Measurements from ENCODE around the gene APBA3.
A peak's percentile ranks its signal among the peaks of the same experiment; 100 is the strongest.

Gene APBA3

GRCh38 chr19:3712663-3713611 is 48.6 kb downstream of the APBA3 start (continued):
- TF ChIP-seq PBX3 (CRISPR knock-in tag; IDR thresholded peaks at IDR 0.05) (no peak), ZNF324 (tag by site-specific recombination; IDR thresholded peaks at IDR 0.05) (no peak), TRIM28 (IDR thresholded peaks at IDR 0.05; ENCODE audit: borderline replicate concordance, low read length) (no peak), ZNF416 (tag by site-specific recombination; IDR thresholded peaks at IDR 0.05) (no peak), GLIS2 (tag by site-specific recombination; IDR thresholded peaks at IDR 0.05) (0 out of 2 replicates have a peak, but pooled peaks have one; percentile 25), ZIC2 (tag by site-specific recombination; IDR thresholded peaks at IDR 0.05) (peak; percentile 70), ZBTB21 (tag by site-specific recombination; IDR thresholded peaks at IDR 0.05) (no peak), ZNF391 (tag by site-specific recombination; IDR thresholded peaks at IDR 0.05; ENCODE audit: borderline replicate concordance, low read depth) (no peak), ZNF621 (tag by site-specific recombination; IDR thresholded peaks at IDR 0.05) (no peak), ZFP69B (tag by site-specific recombination; IDR thresholded peaks at IDR 0.05) (no peak)

- Histone ChIP-seq H3K4me1 (ENCODE audit: control insufficient read depth, insufficient read depth, low read length) (peaks cover 4% of the 10 kb centered on the region; the same call in 1 of the 2 replicates), H3K36me3 (ENCODE audit: control insufficient read depth in 2 of 2, insufficient read depth in 1 of 2, low read length in 2 of 2) (no peaks in the 10 kb centered on the region), H3K27ac (ENCODE audit: extremely low read depth, low read depth, low read length) (no peak overlapping the region), H3K4me3 (ENCODE audit: low read depth, low read length) (no peak overlapping the region), H3K9me3 (ENCODE audit: control insufficient read depth, insufficient read depth, low read depth, low read length) (no peaks in the 10 kb centered on the region)
- ChIA-PET POLR2A (interaction anchor here (0.7 to 0.8 kb wide), 2 partner anchors 19 to 275 kb away, joined by 3 read pairs; partner anchors contain the start of gene EEF2), CTCF (interaction anchor here (0.7 to 1.8 kb wide), 4 partner anchors 8 to 310 kb away, joined by 3 to 10 read pairs (median 4); partner anchors contain the start of gene PIP5K1C)
- TF ChIP-seq KLF1 (tag by site-specific recombination; IDR thresholded peaks at IDR 0.05) (peak; percentile 64), ZNF24 (tag by site-specific recombination; IDR thresholded peaks at IDR 0.05) (0 out of 2 replicates have a peak, but pooled peaks have one; percentile 47), WT1 (tag by site-specific recombination; IDR thresholded peaks at IDR 0.05) (peak; percentile 80), ZNF133 (tag by site-specific recombination; IDR thresholded peaks at IDR 0.05) (no peak), ZNF692 (tag by site-specific recombination; IDR thresholded peaks at IDR 0.05) (0 out of 2 replicates have a peak, but pooled peaks have one; percentile 42), ZNF664 (tag by site-specific recombination; IDR thresholded peaks at IDR 0.05) (peak; percentile 86), BCL11B (tag by site-specific recombination; IDR thresholded peaks at IDR 0.05; ENCODE audit: low read depth) (0 out of 2 replicates have a peak, but pooled peaks have one; percentile 30), ZBTB20 (tag by site-specific recombination; IDR thresholded peaks at IDR 0.05) (peak; percentile 90), ZNF629 (tag by site-specific recombination; IDR thresholded peaks at IDR 0.05) (peak; percentile 26; the same call in 1 of the 2 replicates), SALL2 (tag by site-specific recombination; IDR thresholded peaks at IDR 0.05; ENCODE audit: borderline replicate concordance) (no peak), ZNF76 (tag by site-specific recombination; IDR thresholded peaks at IDR 0.05; ENCODE audit: borderline replicate concordance, low read depth) (peak; percentile 36; the same call in 1 of the 2 replicates), ZNF792 (tag by site-specific recombination; IDR thresholded peaks at IDR 0.05) (peak; percentile 100), OSR2 (tag by site-specific recombination; IDR thresholded peaks at IDR 0.05) (peak; percentile 49; the same call in 1 of the 2 replicates), ZNF747 (tag by site-specific recombination; IDR thresholded peaks at IDR 0.05) (no peak), BCL11A (tag by site-specific recombination; IDR thresholded peaks at IDR 0.05; ENCODE audit: low read depth) (0 out of 2 replicates have a peak, but pooled peaks have one; percentile 15), ZNF558 (tag by site-specific recombination; IDR thresholded peaks at IDR 0.05) (no peak), ZBTB48 (tag by site-specific recombination; IDR thresholded peaks at IDR 0.05) (peak; percentile 78)
- TF ChIP-seq, protein P1, sequence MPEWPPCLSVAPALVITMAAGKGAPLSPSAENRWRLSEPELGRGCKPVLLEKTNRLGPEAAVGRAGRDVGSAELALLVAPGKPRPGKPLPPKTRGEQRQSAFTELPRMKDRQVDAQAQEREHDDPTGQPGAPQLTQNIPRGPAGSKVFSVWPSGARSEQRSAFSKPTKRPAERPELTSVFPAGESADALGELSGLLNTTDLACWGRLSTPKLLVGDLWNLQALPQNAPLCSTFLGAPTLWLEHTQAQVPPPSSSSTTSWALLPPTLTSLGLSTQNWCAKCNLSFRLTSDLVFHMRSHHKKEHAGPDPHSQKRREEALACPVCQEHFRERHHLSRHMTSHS (tag by site-specific recombination; IDR thresholded peaks at IDR 0.05), result no peak
- TF ChIP-seq, protein P2, sequence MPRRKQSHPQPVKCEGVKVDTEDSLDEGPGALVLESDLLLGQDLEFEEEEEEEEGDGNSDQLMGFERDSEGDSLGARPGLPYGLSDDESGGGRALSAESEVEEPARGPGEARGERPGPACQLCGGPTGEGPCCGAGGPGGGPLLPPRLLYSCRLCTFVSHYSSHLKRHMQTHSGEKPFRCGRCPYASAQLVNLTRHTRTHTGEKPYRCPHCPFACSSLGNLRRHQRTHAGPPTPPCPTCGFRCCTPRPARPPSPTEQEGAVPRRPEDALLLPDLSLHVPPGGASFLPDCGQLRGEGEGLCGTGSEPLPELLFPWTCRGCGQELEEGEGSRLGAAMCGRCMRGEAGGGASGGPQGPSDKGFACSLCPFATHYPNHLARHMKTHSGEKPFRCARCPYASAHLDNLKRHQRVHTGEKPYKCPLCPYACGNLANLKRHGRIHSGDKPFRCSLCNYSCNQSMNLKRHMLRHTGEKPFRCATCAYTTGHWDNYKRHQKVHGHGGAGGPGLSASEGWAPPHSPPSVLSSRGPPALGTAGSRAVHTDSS (tag by site-specific recombination; IDR thresholded peaks at IDR 0.05), result peak; percentile 56
- TF ChIP-seq, protein P3, sequence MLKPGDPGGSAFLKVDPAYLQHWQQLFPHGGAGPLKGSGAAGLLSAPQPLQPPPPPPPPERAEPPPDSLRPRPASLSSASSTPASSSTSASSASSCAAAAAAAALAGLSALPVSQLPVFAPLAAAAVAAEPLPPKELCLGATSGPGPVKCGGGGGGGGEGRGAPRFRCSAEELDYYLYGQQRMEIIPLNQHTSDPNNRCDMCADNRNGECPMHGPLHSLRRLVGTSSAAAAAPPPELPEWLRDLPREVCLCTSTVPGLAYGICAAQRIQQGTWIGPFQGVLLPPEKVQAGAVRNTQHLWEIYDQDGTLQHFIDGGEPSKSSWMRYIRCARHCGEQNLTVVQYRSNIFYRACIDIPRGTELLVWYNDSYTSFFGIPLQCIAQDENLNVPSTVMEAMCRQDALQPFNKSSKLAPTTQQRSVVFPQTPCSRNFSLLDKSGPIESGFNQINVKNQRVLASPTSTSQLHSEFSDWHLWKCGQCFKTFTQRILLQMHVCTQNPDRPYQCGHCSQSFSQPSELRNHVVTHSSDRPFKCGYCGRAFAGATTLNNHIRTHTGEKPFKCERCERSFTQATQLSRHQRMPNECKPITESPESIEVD (tag by site-specific recombination; IDR thresholded peaks at IDR 0.05), result no peak
Measured at GRCh38 chr19:3710265-3710812, 51.2 kb downstream of the APBA3 start.

Measured in HEK293 (cell line).